NCI-H2107 treated with DMSO at 0.1 percent for 48 hours (cell line): ENCODE data around the gene THADA.

Source experiments
- DNase-seq: peaks from one replicate; lab custom pipeline; 2025; ENCODE audit not compliant: unreplicated experiment; lab: John Stamatoyannopoulos, UW

The THADA gene

DNA sequence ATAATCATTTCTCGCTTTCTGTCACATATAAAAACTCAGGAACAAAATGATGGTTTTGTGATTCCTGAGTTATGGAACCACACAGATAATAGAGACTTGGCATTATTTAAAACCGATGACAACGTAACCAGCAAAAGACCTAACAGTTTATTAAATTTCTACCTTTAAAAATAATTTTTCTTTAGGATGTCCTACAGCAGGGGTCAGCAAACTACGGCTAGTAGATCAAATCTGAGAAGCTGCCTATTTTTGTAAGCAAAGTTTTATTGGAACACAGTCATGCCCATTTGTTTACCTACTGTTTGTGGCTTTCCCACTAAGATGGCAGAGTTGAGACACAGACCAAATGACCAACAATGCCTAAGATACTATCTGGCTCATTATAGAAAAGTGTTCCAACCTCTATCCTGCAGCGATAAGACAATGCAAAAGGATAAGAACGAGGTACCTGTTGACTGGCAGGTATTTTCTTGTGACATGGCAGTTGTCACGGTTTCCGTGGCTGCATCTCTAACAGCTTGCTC lies 316.5 kb downstream of the THADA start:
- no peak for DNase-seq

DNA sequence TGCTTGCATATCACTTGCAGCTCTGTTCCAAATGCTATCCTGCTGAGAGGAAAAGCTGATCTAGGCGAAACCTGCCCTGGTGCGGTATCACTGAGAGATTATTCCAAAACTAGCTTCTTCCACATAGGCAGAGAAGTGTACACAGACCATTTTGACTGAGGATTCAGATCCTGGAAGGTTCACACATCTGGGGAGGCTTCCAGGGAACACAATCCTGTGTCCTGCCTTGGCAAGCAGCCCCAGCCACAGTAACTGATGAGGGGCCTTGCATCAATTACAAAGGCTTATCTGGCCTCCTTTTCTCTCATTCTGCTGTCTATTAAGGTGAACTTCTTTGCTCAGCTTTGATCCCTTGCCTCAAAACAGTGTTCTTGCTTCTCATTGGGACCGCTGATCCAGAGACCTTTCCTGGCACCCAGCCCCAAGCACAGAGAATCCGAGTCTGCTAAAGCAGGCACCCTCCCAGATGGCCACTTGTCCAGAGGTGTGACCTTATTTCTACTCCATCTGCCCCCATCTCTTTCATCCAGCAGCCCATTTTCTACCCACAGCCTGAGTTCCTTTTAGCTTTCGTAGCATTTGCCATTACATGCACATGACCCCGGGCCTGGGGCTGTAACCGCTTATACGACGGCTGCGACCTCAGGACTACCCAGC lies 317.1 kb downstream of the THADA start:
- DNase-seq = no peak

DNA sequence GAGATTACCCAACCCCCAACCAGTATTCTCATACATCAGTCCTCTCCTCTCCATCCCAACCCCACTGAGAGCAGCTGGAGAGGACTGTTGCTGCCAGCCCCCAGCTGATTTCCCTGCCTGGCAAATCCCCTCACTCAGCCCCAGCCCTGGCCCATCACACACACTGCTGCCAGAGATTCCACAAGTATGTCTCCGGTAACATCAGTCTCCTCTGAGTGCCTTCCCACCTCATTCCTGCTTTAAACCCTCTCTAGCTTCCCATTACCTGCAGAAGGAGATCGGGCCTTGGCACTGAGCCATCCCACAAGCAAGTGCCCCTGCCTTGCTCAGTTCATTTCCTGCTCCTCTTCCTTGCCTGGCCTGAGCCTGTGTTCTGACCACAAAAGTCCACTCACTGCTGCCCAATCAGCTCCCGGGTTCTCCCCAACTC lies 318.9 kb downstream of the THADA start:
- DNase-seq = no peak

DNA sequence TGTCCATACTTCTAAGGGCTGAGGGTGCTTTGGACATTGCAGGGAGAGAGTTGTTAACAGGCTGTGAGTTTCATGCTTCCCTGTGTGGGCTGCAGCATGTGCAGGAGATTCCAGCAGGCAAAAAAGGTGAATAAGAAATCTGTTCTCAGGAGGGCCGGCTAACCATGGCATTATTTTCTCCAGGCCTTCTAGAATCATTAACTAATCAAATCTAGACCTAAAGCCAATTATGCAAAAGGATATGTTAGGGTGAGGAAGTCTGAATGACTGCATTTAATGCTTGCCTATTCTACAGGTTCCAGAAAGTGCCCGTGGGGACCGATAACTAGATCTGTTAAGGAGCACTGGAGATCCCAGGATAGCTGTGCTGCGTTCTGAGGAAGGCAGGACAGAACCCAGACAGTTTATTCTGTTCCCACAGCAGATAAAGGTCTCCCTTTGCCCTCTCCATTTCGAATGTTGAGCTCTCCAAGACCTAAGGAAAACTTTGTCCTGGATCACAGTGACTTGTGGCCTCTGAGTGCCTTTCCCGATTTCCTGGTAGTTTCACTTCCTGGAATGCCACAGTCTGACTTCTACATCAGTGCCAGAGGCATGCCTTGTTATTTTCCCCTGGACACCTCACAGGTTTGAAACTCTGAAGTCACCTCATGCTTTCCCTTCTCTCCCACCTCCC lies 319.4 kb downstream of the THADA start:
- DNase-seq = no peak

DNA sequence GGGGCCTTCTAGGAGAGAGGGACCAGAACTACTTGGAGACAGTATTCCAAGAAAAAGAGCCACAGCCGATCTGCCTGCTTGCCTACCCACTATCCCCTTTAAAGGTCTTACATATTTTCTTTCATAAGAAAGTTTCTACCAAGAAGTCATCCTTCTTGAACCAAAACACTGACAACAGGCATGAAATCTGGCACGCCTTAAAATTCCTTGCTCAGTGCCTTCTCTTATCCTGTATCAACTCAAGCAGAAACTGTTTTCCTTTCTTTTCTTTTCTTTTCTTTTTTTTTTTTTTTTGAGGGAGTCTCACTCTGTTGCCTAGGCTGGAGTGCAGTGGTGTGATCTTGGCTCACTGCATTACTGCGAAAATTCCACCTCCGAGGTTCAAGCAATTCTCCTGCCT lies 321.1 kb downstream of the THADA start:
- no peak for DNase-seq

DNA sequence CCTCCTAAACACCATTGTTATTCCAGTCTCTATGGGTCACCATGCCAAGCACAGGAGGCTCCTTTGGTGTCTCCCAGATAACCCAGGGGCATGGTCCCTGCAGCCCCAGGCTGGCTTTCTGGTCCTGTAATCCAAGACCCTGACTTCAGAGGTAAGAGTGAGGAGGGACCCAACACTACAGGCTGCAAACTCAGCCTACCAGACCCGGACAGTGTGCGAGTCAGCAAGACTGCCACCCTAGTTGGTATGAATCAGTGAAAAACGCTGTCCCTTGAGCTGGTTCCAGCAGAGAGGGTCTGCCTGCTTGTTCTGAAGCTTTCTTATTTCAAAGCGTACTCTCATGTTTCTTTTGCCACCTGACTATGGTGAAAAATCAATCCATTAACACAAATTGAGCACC lies 321.8 kb downstream of the THADA start:
- no peak for DNase-seq

DNA sequence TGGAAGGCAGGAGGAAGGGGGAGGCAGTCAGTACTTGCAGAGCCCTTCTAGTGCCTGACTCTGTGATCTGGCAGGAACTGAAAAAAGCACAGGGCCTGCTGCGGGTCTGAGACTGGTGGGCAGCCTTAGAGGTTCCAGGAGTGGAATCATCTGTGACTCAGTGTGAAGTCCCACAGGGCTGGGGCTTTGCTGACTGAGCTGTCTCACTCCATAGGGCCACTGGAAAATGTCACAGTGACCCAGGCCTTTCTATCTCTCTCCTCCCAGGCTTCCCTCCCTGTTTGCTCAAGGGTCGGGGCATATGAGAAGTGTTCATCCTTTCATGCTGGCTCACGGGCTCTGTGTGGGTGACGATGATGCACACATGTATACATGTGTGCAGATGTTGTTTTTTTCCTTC lies 322.3 kb downstream of the THADA start:
- no peak for DNase-seq

DNA sequence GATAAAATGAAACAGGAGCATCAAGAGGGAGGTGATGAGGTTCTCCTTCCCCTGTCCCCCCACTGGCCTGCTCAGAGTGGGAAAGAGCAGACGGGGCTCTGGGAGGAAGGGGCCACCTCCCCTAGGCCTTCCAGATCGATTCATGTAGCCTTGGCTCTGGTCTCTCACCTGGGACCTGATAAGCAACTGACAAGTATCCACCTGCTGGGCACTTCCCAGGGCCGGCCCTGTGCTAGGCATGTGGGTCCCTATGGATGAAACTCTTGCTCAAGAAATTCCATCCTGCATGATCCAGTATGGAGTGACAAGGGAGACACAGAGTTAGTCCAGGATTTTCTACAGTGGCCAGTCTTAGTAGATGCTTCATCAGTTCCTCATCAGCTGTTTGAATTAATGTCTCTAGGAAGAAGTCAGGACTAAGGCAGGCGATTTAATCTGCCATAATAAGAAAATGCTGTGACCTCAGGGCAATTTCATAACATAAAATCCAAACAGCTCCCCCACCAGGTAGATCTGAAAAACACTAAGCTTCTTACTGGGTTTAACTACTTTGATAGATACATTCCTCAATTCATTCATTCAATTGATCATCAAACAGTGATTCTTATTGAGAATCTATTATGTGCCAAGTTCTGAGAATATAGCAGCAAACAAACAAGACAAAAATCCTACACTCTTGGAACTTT lies 324.8 kb downstream of the THADA start:
- DNase-seq = no peak

DNA sequence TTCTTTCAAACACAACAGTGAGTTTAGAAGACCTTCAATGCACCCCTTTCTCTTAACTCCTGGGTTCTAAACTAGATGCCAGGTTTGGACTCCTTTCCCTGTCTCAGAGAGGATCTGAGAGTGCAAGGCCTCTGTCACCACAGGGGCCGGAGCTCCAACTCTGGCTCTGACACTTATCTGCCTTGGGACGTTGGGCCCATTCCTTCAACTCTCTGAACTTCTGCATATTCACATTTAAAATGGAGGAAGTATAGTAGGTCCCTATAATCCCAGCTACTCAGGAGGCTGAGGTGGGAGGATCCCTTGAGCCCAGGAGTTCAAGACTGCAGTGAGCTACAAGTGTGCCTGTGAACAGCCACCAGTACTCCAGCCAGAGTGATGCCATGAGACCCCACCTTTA lies 325.4 kb downstream of the THADA start:
- DNase-seq = no peak

DNA sequence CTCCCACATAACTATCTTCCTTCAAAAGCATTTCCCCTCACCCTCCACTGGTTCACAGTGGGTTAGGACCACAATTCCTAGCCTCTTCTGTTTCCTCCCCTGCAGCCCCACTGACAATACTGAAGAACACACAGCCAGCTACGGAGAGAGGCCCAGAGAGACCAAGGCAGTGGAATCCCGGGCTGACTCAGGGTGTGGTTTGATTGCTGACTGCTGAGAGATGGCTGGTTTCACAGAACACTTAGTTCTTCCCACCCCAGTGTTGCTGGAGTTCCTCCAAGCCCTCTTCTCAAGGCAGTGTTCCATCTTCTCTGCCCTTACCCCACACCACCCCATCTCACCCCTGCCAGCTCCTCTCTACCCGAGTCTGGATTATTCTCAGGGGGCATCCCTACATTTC lies 326.1 kb downstream of the THADA start:
- no peak for DNase-seq

DNA sequence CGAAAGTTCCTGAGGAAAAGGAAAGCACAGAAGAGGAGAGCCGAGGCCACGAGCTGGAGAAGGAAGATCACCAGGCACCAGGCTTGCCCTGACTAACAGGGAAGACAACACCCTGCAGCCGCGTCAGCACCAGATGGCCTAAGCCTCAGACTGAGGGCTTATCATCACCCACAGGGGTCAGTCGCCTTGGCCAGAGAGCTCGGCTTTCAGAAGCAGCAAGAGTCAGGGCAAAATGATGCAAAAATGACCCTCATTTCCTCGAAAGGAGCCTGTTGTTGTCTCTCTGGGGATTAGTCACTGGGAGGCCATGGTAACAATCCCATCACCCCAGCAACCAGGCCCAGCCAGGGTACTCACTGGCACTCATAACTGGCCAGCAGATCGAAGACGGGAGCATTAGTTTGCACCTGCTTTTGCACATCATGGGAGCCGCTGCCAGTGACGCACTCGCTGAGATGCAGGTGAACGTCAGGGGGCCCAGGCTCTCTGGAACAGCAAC lies 326.7 kb downstream of the THADA start:
- DNase-seq = peak; percentile 75

DNA sequence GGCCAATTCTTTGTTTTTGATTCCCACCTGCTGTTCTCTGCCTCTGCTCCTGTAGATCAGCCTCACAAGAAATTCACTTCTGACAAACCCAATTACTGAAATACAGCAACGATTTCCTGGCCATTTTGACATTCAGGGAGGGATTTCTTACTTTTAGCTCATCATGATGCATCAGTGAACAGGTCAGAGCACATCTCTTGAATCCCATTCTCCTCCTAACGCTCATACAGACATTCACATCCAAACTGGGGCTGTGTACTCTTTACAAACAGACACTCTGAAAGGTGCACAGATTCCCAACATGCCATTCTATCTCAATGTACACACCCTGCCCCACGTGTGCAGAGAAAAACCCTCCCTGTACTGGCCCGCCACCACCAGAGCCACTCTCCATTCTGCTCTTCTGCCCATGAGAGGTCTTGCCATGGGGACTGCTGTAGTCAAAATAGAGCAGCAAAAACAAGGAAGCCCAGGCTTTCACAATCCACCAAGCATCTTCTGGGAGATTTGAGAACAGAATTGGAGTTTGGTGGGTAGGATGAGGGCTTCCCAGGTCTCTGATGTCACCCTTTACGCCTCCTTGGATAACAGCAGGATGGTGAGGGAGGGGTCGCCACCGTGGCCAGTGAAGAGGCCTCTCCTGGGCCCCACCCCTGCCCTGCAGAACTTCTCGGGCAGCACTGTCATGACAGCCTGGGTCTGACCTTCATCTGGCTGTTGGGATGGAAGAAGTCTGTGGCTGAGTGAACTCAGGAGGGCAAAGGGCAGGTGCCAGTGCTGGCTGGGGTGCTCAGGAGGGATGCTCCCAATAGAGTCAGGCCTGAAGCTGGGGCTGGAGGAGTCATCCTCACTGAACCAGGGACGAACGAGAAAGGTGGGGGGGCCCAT lies 327.5 kb downstream of the THADA start:
- no peak for DNase-seq

DNA sequence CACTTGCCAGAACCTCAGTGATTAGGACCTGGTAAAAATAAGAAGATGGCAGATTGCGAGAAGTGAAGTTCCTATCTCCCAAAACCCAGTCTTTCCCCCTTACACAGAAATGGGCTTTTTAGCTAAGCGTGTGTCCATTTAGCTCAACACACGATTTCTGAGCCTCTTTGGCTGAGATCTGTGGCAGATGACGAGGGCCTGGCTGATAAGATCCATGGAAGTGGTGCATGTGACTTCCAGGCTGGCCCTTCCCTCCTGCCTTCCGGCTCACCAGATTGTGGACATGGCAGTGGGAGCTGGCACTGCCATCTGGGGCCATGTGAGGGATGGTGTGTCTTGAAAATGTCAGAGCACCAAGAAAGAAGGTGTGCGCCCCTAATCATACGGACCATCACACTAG lies 328.5 kb downstream of the THADA start:
- DNase-seq = no peak

DNA sequence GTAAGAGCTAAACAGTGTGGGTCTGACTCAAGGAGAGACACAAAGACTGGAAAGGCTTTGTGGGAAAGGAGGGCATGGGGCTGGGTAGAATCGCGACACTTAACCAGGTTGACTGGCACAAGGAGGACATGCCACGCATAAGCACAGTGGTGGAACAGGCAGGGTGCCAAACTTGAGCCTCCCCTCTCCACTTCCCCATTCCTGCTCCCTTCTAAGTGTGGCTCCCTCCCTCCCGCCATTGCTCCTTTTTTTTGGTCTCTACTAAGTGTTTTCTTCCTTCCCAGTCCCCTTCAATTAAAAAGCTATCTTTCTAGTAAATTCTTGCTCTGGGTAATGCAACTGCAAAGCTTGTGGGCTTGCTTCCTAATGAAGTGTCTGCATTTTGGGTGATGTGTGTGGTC lies 329.1 kb downstream of the THADA start:
- DNase-seq = no peak

DNA sequence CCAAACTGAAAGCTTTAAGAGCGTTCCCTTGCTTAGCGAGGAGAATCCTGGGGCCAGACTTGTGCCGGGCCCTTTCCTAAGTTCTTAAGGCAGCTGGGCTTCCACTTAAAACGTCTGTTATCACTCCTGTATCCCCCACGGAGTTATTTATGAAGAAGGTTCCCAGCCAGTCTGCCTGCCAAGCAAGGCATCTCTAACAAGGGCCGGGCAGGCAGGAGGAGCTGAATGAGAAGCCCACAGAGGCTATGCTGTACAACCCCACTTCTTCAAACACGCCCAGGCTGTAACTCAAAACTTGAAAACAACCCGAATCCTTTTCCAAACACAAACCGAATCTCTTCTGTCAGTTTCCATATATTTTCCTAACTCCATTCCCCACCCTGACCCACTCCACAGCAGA lies 330.4 kb downstream of the THADA start:
- no peak for DNase-seq

DNA sequence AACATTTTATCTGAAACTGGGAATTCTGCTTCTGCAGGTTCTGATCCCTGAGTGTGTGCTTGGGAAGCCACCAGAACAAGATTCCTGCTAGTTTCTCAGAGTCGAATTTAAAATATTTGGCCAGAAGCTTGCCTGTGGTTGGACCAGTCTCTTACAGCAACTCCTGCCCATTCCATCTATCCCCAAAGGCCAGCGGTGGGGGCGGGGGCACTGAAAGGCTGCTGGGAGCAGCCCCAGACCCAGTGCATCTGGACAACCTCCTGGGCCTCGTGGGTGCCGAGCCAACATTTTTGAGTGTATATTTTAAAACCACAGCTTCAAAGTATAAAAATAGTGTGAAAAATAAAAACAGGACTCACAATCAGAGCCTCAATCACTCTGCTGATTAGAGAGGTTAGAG lies 330.8 kb downstream of the THADA start:
- DNase-seq = no peak

DNA sequence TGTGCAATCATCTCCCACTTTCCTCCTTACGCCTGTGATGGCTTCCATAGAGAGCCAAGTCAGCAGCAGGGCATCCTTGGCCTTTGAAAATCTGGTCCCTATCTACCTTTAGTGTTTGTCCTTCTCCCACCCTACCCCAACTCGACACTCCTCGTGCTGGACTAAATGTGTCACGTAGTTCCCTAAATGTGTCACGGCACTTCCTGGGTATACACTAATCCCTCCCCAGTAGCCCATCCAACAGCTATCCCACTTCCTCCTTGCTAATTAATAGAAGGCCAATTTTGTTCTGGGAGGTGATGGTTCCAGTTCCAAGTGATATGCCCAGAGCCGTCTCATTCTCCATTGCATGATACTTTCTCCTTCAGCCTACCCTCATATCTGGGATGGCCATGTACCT lies 332.9 kb downstream of the THADA start:
- no peak for DNase-seq

DNA sequence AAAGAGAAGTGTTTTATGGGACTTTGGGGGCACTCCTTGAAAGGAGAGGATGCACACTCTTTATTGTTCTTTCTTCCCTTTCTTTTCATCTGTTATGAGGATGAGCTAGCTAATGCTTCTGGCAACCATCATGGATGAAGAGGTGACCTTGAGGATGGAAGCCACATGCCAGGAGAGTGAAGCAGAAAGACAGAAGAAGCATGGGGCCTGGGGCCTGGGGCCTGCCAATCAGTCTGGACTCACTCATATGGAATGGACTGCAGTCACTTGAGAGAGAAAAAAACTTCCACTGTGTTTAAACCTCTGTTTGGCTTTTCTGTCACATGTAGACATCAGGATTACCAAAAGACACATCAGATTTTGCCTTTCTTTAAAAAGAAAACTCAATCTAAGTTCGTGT lies 333.6 kb downstream of the THADA start:
- no peak for DNase-seq

DNA sequence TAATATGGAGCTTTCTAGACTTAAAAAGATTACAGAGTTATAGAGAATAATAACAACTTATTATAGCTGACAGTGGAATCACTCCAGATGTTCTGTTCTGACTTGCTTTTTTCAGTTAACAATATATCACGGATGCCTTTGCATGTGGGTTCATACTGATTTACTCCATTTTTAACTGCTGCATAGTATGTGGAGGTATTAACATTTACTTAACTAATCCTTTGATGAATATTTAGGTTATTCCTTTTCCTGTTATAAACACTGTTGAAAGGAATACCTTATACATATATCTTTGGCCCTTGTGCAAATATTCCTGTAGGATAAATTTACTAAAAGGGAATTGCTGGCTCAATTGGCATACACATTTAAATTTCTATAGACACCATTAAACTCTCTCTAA lies 336.3 kb downstream of the THADA start:
- no peak for DNase-seq

DNA sequence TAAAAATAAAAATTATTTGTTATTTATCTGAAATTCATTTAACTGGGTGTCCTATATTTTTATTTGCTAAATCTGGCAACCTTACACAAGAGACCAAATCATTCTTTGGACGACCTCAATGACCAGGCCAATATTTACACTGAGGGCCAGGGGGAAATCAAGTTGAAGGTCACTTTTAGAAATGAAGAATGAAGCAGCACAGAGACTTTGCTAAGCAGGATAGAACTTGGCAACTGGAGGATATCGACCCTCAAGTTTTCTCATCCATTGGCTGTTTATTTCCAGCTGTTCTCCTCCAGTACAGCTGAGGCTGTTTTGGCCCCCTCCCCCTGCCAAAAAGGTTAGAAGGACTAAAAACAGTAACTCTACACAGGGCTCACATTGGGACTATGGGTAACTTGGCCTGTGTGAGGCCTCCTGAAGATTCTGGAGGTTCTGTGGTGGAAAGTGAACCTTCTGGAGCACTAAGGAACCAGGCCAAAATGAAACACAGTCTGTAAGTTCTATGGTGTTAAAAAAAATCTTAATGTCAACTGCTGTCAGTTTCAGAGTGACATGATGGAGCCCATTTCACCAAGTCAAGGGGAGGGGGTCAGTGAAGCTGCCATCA lies 337.2 kb downstream of the THADA start:
- no peak for DNase-seq
